RCC 7860 (cell line): ENCODE measurements around the gene BRD2.
"Not testable (repeated sequence)": the region's sequence is repeated elsewhere in the genome, so short reads cannot be mapped to it uniquely, and the experiment has no call there.

Source experiments
- DNase-seq: peaks from one replicate; pipeline ENCODE4 v3.0.0-alpha.2; 2015; ENCODE audit warnings: low spot score
- FAIRE-seq: peaks from 2 replicates; lab custom pipeline; 2012; peaks lifted over from hg19 to GRCh38; lab: Jason Lieb, UNC

Gene BRD2

GRCh38 chr6:32968093-32968866, at the start of gene BRD2:
BRD2 (plus strand) TSS chr6:32968594; CDS start chr6:32972899, 4,305 bp downstream.
- no peak for FAIRE-seq

GRCh38 chr6:32920715-32921114, 47.7 kb upstream of the BRD2 start:
- FAIRE-seq, result peak; percentile 71
- no peak for DNase-seq

More at GRCh38 chr6:32968093-32968866, at the start of gene BRD2:
- DNase-seq, result peak; percentile 93

- FAIRE-seq (no peak), DNase-seq (no peak)
Measured at GRCh38 chr6:32922083-32922482, 46.3 kb upstream of the BRD2 start.

GRCh38 chr6:32931211-32931610, 37.2 kb upstream of the BRD2 start:
- DNase-seq, result no peak
- no peak for FAIRE-seq

GRCh38 chr6:32932132-32932868, 36.1 kb upstream of the BRD2 start:
- DNase-seq (no peak), FAIRE-seq (no peak)

- FAIRE-seq (no peak), DNase-seq (peak; percentile 26)
Measured at GRCh38 chr6:32933661-32934085, 34.7 kb upstream of the BRD2 start.

GRCh38 chr6:32935551-32936238, 32.7 kb upstream of the BRD2 start:
- DNase-seq (no peak), FAIRE-seq (no peak)

GRCh38 chr6:32936239-32937152, 31.9 kb upstream of the BRD2 start:
- DNase-seq (no peak), FAIRE-seq (no peak)

GRCh38 chr6:32937230-32937633, 31.2 kb upstream of the BRD2 start:
- no peak for FAIRE-seq
- no peak for DNase-seq

GRCh38 chr6:32938494-32938893, 29.9 kb upstream of the BRD2 start:
- no peak for FAIRE-seq
- DNase-seq, result no peak

- DNase-seq, result peak; percentile 52
- no peak for FAIRE-seq
Measured at GRCh38 chr6:32940656-32941213, 27.7 kb upstream of the BRD2 start, which contains the start of gene HLA-DMB. HLA-DMB (minus strand) TSS chr6:32941028; CDS start chr6:32940807, 221 bp downstream.

- DNase-seq (peak; percentile 63), FAIRE-seq (peak; percentile 69)
Measured at GRCh38 chr6:32941214-32941768, 27.1 kb upstream of the BRD2 start.

- not testable (repeated sequence) for DNase-seq, FAIRE-seq
Measured at GRCh38 chr6:32942555-32943123, 25.8 kb upstream of the BRD2 start.

- DNase-seq (no peak), FAIRE-seq (no peak)
Measured at GRCh38 chr6:32943864-32944649, 24.3 kb upstream of the BRD2 start.

GRCh38 chr6:32945108-32945760, 23.2 kb upstream of the BRD2 start:
- FAIRE-seq (no peak), DNase-seq (no peak)

GRCh38 chr6:32945953-32946352, 22.4 kb upstream of the BRD2 start:
- FAIRE-seq (no peak), DNase-seq (no peak)

- FAIRE-seq (no peak), DNase-seq (no peak)
Measured at GRCh38 chr6:32946893-32947292, 21.5 kb upstream of the BRD2 start.
